MM.1S (cell line): Measurements from ENCODE around the gene C9orf43.

Experiments used
- DNase-seq: peaks from one replicate; pipeline ENCODE4 v3.0.0-alpha.2; 2015
- H2AFZ ChIP-seq: fragments of 300-600 bp; sonication (generic); 2 replicates; pipeline ENCODE4 v1.6.0; 2016; ENCODE audit warnings: antibody characterized with exemption, low read length
- H3F3A ChIP-seq: fragments of 300-600 bp; sonication (generic); 2 replicates; pipeline ENCODE4 v1.6.1; 2016; ENCODE audit warnings: mild to moderate bottlenecking, antibody characterized with exemption, low read length, moderate library complexity, mixed read lengths; ENCODE audit not compliant: insufficient read depth
- H3K27ac ChIP-seq: fragments of 300-600 bp; sonication (generic); 2 replicates; pipeline ENCODE4 v1.5.1; 2016; ENCODE audit warnings: mild to moderate bottlenecking, low read length
- H3K27me3 ChIP-seq: fragments of 300-600 bp; sonication (generic); replicated peaks from 2 replicates; pipeline ENCODE4 v1.6.0; 2016; ENCODE audit warnings: low read length; ENCODE audit not compliant: insufficient read depth
- H3K36me3 ChIP-seq: fragments of 300-600 bp; sonication (generic); replicated peaks from 2 replicates; pipeline ENCODE4 v1.6.1; 2016; ENCODE audit warnings: mild to moderate bottlenecking, low read length, mixed read lengths; ENCODE audit not compliant: insufficient read depth
- H3K4me1 ChIP-seq: fragments of 300-600 bp; sonication (generic); 2 replicates; pipeline ENCODE4 v1.6.1; 2016; ENCODE audit warnings: low read length, mixed read lengths
- H3K4me2 ChIP-seq: fragments of 300-600 bp; sonication (generic); 2 replicates; pipeline ENCODE4 v1.6.0; 2016; ENCODE audit warnings: low read depth, low read length
- H3K4me3 ChIP-seq: fragments of 300-600 bp; sonication (generic); 2 replicates; pipeline ENCODE4 v1.5.1; 2016; ENCODE audit warnings: low read length, mixed read lengths
- H3K79me2 ChIP-seq: fragments of 300-600 bp; sonication (generic); 2 replicates; pipeline ENCODE4 v1.6.1; 2016; ENCODE audit warnings: mixed run types, low read length, mixed read lengths
- H3K9ac ChIP-seq: fragments of 300-600 bp; sonication (generic); 2 replicates; pipeline ENCODE4 v1.6.1; 2016; ENCODE audit warnings: low read length, mixed read lengths
- H3K9me2 ChIP-seq: fragments of 300-600 bp; sonication (generic); replicated peaks from 2 replicates; pipeline ENCODE4 v1.6.1; 2016; ENCODE audit warnings: mild to moderate bottlenecking, low read length, mixed read lengths; ENCODE audit not compliant: insufficient read depth
- H3K9me3 ChIP-seq: fragments of 300-600 bp; sonication (generic); replicated peaks from 2 replicates; pipeline ENCODE4 v1.6.1; 2016; ENCODE audit warnings: mild to moderate bottlenecking, low read length, mixed read lengths; ENCODE audit not compliant: insufficient read depth
- H4K20me1 ChIP-seq: fragments of 300-600 bp; sonication (generic); 2 replicates; pipeline ENCODE4 v1.6.1; 2016; ENCODE audit warnings: mild to moderate bottlenecking, low read length, moderate library complexity, mixed read lengths; ENCODE audit not compliant: insufficient read depth
- CTCF ChIP-seq: fragments of 300-600 bp; sonication (generic); IDR thresholded peaks from 2 replicates; pipeline ENCODE4 v1.5.1; 2016; ENCODE audit warnings: antibody characterized with exemption, low read length, mixed read lengths
- EZH2 ChIP-seq: fragments of 300-600 bp; sonication (generic); optimal IDR thresholded peaks from 2 replicates; pipeline ENCODE3; 2017; ENCODE audit warnings: low read depth, mild to moderate bottlenecking, antibody characterized with exemption, low read length, mixed read lengths
- EZH2phosphoT487 ChIP-seq: fragments of 300-600 bp; sonication (generic); IDR thresholded peaks from 2 replicates; pipeline ENCODE4 v1.6.1; 2018; ENCODE audit warnings: antibody characterized with exemption, low read length

The C9orf43 gene

DNA sequence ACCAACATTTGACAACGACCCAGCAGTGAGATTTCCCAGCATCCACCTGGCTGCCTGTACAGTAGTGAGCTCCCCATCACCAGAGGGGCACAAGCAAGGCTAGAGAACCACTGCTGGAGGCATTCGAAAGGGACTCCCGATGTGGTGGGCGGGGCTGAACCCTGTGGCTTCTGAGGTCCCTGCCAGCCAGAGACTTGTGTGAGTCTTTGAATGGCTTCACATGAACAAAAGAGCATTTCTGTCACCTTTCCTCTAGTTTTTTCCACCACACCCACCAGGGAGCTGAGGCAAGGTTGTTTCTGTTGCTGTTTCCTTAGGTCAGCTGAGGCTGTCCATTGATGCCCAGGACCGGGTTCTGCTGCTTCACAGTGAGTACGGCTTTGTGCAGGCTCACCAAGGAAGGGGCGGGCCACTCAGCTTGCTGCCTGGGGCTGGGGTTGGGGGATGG, 68.7 kb downstream of the C9orf43 start:
- Histone ChIP-seq H2AFZ (no peak overlapping the region), H3K9ac (no peak overlapping the region), H3K27me3 (no peaks in the 10 kb centered on the region), H3F3A (no peaks in the 10 kb centered on the region), H3K4me2 (no peak overlapping the region), H3K4me3 (no peak overlapping the region), H3K4me1 (peaks cover 6% of the 10 kb centered on the region; the same call in 1 of the 2 replicates), H3K9me3 (no peaks in the 10 kb centered on the region), H3K36me3 (no peaks in the 10 kb centered on the region), H3K79me2 (no peaks in the 10 kb centered on the region), H3K27ac (no peak overlapping the region), H3K9me2 (no peaks in the 10 kb centered on the region), H4K20me1 (no peaks in the 10 kb centered on the region)
- no peak for DNase-seq
- TF ChIP-seq EZH2, result no peak
- TF ChIP-seq CTCF, result no peak
- TF ChIP-seq EZH2phosphoT487, result no peak
